ENCODE data around the gene PPFIBP1. TPM values are rescaled to one million over a fixed set of nuclear protein-coding genes. Genes with fewer than 3 reads are reported as not detected.

Gene PPFIBP1
- polyA plus RNA-seq, 2 of the 4 experiments (the other 2 are of a cell fraction) = 24.8 to 89.0 TPM

DNA sequence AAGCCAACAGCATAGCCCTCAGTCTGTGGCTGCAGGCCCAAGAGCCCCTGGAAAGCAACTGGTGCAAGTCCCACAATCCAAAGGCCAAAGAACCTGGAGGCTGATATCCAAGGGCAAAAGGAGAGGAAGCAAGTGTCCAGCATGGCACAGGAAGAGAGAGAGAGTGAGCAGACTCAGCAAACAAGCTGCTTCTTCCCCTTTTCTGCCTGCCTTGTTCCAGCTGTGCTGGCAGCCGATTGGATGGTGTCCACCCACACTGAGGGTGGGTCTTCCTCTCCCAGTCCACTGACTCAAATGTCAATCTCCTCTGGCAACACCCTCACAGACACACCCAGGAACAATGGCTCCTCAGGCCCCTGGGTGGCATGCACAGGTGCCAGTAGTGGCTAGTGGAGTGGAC is 44.0 kb upstream of the PPFIBP1 start:
- WGBS (ENCODE audit: missing lambda C conversion rate) = 36% methylated on average over 1 of the region's 1 CpG
- FAIRE-seq (no peak), DNase-seq (ENCODE audit: low read depth in 1 of 2, low spot score in 1 of 2) (no peak), ATAC-seq (no peak)
- no peak overlapping the region for H3K27ac ChIP-seq
- POLR2A ChIA-PET = no interaction called here
- no peak overlapping the region for H3K4me3 ChIP-seq
- peaks cover 23% of the 10 kb centered on the region for H3K9me3 ChIP-seq
- no peak overlapping the region for H3K4me2 ChIP-seq
- TF ChIP-seq, protein P1, sequence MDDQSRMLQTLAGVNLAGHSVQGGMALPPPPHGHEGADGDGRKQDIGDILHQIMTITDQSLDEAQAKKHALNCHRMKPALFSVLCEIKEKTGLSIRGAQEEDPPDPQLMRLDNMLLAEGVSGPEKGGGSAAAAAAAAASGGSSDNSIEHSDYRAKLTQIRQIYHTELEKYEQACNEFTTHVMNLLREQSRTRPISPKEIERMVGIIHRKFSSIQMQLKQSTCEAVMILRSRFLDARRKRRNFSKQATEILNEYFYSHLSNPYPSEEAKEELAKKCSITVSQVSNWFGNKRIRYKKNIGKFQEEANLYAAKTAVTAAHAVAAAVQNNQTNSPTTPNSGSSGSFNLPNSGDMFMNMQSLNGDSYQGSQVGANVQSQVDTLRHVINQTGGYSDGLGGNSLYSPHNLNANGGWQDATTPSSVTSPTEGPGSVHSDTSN (IDR thresholded peaks at IDR 0.05) = no peak
- TF ChIP-seq RAD21 (conservative IDR thresholded peaks at IDR 0.05 in 1 of 2, IDR thresholded peaks at IDR 0.05 in 1 of 2) = no peak
- TF ChIP-seq POLR2A (IDR thresholded peaks at IDR 0.05; ENCODE audit: low read length) = no peak
- no peak for TF ChIP-seq CBX2 (IDR thresholded peaks at IDR 0.05; ENCODE audit: borderline replicate concordance, low read depth)
- TF ChIP-seq HOXB13 (CRISPR knock-in tag; IDR thresholded peaks at IDR 0.05; ENCODE audit: low read depth) = no peak
- no peak for TF ChIP-seq BHLHE40 (IDR thresholded peaks at IDR 0.05; ENCODE audit: low read depth, low read length)
- no peak for TF ChIP-seq TFCP2L1 (CRISPR knock-in tag; IDR thresholded peaks at IDR 0.05)
- TF ChIP-seq MAFK (IDR thresholded peaks at IDR 0.05; ENCODE audit: partially characterized antibody) = no peak
- TF ChIP-seq, protein P2, sequence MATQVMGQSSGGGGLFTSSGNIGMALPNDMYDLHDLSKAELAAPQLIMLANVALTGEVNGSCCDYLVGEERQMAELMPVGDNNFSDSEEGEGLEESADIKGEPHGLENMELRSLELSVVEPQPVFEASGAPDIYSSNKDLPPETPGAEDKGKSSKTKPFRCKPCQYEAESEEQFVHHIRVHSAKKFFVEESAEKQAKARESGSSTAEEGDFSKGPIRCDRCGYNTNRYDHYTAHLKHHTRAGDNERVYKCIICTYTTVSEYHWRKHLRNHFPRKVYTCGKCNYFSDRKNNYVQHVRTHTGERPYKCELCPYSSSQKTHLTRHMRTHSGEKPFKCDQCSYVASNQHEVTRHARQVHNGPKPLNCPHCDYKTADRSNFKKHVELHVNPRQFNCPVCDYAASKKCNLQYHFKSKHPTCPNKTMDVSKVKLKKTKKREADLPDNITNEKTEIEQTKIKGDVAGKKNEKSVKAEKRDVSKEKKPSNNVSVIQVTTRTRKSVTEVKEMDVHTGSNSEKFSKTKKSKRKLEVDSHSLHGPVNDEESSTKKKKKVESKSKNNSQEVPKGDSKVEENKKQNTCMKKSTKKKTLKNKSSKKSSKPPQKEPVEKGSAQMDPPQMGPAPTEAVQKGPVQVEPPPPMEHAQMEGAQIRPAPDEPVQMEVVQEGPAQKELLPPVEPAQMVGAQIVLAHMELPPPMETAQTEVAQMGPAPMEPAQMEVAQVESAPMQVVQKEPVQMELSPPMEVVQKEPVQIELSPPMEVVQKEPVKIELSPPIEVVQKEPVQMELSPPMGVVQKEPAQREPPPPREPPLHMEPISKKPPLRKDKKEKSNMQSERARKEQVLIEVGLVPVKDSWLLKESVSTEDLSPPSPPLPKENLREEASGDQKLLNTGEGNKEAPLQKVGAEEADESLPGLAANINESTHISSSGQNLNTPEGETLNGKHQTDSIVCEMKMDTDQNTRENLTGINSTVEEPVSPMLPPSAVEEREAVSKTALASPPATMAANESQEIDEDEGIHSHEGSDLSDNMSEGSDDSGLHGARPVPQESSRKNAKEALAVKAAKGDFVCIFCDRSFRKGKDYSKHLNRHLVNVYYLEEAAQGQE (IDR thresholded peaks at IDR 0.05) = no peak
- TF ChIP-seq, protein P3, sequence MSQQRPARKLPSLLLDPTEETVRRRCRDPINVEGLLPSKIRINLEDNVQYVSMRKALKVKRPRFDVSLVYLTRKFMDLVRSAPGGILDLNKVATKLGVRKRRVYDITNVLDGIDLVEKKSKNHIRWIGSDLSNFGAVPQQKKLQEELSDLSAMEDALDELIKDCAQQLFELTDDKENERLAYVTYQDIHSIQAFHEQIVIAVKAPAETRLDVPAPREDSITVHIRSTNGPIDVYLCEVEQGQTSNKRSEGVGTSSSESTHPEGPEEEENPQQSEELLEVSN (IDR thresholded peaks at IDR 0.05; ENCODE audit: borderline replicate concordance, low read depth) = no peak
- no peak for TF ChIP-seq HOXA7 (CRISPR knock-in tag; IDR thresholded peaks at IDR 0.05)
- TF ChIP-seq FOSL2 (IDR thresholded peaks at IDR 0.05) = no peak
- TF ChIP-seq FOSL2 (CRISPR knock-in tag; IDR thresholded peaks at IDR 0.05) = no peak
- no peak for TF ChIP-seq RFX5 (IDR thresholded peaks at IDR 0.05)
- TF ChIP-seq POLR2AphosphoS2 (conservative IDR thresholded peaks at IDR 0.05; ENCODE audit: low read length) = no peak
- TF ChIP-seq PHF8 (IDR thresholded peaks at IDR 0.05; ENCODE audit: borderline replicate concordance, low read depth) = no peak
- CTCF ChIA-PET = no interaction called here
- no peaks in the 10 kb centered on the region for H3K4me1 ChIP-seq

DNA sequence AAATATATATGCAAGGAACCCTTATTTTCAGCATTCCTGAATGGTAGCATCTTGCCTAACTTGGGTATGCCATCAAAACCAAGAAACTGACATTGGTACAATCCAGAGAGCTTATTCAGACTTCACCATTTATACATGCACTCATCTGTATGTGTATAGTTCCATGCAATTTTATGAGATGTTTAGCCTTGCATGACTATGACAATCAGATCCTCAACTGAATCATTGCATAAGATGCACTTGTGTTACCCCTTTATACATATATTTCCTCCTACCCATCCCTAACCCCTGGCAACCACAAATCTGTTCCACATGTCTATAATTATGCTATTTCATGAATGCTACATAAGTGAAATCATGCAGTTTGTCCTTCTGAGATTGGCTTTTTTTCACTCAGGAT is 37.0 kb upstream of the PPFIBP1 start:
- no peaks in the 10 kb centered on the region for H3K4me1 ChIP-seq
- CTCF ChIA-PET = no interaction called here
- TF ChIP-seq EHMT2 (IDR thresholded peaks at IDR 0.05; ENCODE audit: low read depth) (no peak), KDM5A (IDR thresholded peaks at IDR 0.05) (no peak), MYC (IDR thresholded peaks at IDR 0.05; ENCODE audit: borderline replicate concordance, low read length) (no peak), HEYL (CRISPR knock-in tag; IDR thresholded peaks at IDR 0.05) (no peak), SREBF2 (IDR thresholded peaks at IDR 0.05) (no peak), NPAS2 (CRISPR knock-in tag; IDR thresholded peaks at IDR 0.05; ENCODE audit: borderline replicate concordance) (no peak), ZFP36 (IDR thresholded peaks at IDR 0.05; ENCODE audit: borderline replicate concordance, partially characterized antibody) (no peak), ZC3H11A (IDR thresholded peaks at IDR 0.05) (no peak), EP300 (IDR thresholded peaks at IDR 0.05) (no peak), RNF2 (IDR thresholded peaks at IDR 0.05; ENCODE audit: borderline replicate concordance, low read depth) (no peak), ZSCAN20 (CRISPR knock-in tag; IDR thresholded peaks at IDR 0.05) (no peak), HOXB5 (CRISPR knock-in tag; IDR thresholded peaks at IDR 0.05) (no peak), TP53 (CRISPR knock-in tag; IDR thresholded peaks at IDR 0.05) (no peak)
- TF ChIP-seq, protein P4, sequence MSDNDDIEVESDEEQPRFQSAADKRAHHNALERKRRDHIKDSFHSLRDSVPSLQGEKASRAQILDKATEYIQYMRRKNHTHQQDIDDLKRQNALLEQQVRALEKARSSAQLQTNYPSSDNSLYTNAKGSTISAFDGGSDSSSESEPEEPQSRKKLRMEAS (IDR thresholded peaks at IDR 0.05) = no peak
- TF ChIP-seq, protein P5, sequence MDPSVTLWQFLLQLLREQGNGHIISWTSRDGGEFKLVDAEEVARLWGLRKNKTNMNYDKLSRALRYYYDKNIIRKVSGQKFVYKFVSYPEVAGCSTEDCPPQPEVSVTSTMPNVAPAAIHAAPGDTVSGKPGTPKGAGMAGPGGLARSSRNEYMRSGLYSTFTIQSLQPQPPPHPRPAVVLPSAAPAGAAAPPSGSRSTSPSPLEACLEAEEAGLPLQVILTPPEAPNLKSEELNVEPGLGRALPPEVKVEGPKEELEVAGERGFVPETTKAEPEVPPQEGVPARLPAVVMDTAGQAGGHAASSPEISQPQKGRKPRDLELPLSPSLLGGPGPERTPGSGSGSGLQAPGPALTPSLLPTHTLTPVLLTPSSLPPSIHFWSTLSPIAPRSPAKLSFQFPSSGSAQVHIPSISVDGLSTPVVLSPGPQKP (IDR thresholded peaks at IDR 0.05; ENCODE audit: low read depth, low read length) = no peak
- TF ChIP-seq, protein P6, sequence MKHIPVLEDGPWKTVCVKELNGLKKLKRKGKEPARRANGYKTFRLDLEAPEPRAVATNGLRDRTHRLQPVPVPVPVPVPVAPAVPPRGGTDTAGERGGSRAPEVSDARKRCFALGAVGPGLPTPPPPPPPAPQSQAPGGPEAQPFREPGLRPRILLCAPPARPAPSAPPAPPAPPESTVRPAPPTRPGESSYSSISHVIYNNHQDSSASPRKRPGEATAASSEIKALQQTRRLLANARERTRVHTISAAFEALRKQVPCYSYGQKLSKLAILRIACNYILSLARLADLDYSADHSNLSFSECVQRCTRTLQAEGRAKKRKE (CRISPR knock-in tag; IDR thresholded peaks at IDR 0.05; ENCODE audit: low read depth) = no peak
- no peak overlapping the region for H3K4me2 ChIP-seq
- H3K9me3 ChIP-seq = no peaks in the 10 kb centered on the region
- ATAC-seq (no peak), FAIRE-seq (no peak), DNase-seq (ENCODE audit: low read depth in 1 of 2, low spot score in 1 of 2) (no peak)
- no peak overlapping the region for H3K4me3 ChIP-seq
- no peak overlapping the region for H3K27ac ChIP-seq
- POLR2A ChIA-PET = no interaction called here

Measured in A549 (cell line).